ENCODE results near the gene EXTL2.

- TF ChIP-seq CTCF (IDR thresholded peaks at IDR 0.05) = no peak
- TF ChIP-seq EP300 (IDR thresholded peaks at IDR 0.05) = no peak
- TF ChIP-seq BHLHE40 (IDR thresholded peaks at IDR 0.05; ENCODE audit: low read depth, low read length) = no peak
- TF ChIP-seq HOXA7 (CRISPR knock-in tag; IDR thresholded peaks at IDR 0.05) = no peak
- TF ChIP-seq MAX (IDR thresholded peaks at IDR 0.05) = no peak
- TF ChIP-seq KDM5A (IDR thresholded peaks at IDR 0.05) = no peak
- TF ChIP-seq REST (IDR thresholded peaks at IDR 0.05) = no peak
- TF ChIP-seq ZSCAN20 (CRISPR knock-in tag; IDR thresholded peaks at IDR 0.05) = no peak
- no peak for TF ChIP-seq ESRRA (IDR thresholded peaks at IDR 0.05; ENCODE audit: borderline replicate concordance, low read length)
- no peak for TF ChIP-seq ZFP36 (IDR thresholded peaks at IDR 0.05; ENCODE audit: borderline replicate concordance, partially characterized antibody)
- TF ChIP-seq POLR2A (IDR thresholded peaks at IDR 0.05; ENCODE audit: low read length) = no peak
- no peak for TF ChIP-seq NR3C1 (IDR thresholded peaks at IDR 0.05)
- TF ChIP-seq MYC (IDR thresholded peaks at IDR 0.05; ENCODE audit: borderline replicate concordance, low read length) = no peak
- TF ChIP-seq POLR2AphosphoS2 (conservative IDR thresholded peaks at IDR 0.05; ENCODE audit: low read length) = no peak
These were observed 30.3 kb upstream of the EXTL2 start for GRCh38 chr1:100924991-100925390.
